Heart left ventricle (tissue), 13 donors: ENCODE data around the gene MYBPHL.

Experiments used
- POLR2A ChIP-seq, 2 donors: fragments of 450-650 bp; IDR thresholded peaks; one replicate each; pipeline ENCODE4 v1.6.1; 2017; ENCODE audit warnings: antibody characterized with exemption in 2 of 2, mild to moderate bottlenecking in 2 of 2, moderate library complexity in 2 of 2
- TF ChIP-seq, protein P1 (sequence below), 12 donors: fragments of 200-600 bp; sonication (generic) in 4 of 12; IDR thresholded peaks; one replicate each; pipeline versions ENCODE4 v1.5.0 to v1.8.0; 2018 to 2022; ENCODE audit warnings: antibody characterized with exemption in 12 of 12, mild to moderate bottlenecking in 5 of 12
- donor health status: ischemic (EF 13 %, LVEDD 7.1; RV severe dilation, severe dysfunction).
- donor health status: DM: no; HTN: yes; CAD: no.
- donor health status: DM: no; HTN: no; CAD: no.
- donor health status: ischemic (EF 25% LVEDD 6.9; RV normal size, moderate dysfunction).
- donor health status: ischemic (EF 25% LVEDD 5.7; RV mildly dilated, moderate dysfunction).
- donor health status: ischemic (EF 35%, LVEDD 5.7; RV mildly dilated, moderate dysfunction).
- donor health status: nonischemic (EF 11% LVEDD 7.7; RV severe dilation, severe dysfunction).
- donor health status: DM: yes; HTN: yes; CAD: no.
- donor health status: PGD.
- donor health status: ischemic (EF 29% LVEDD 5.4; RV normal size, mild dysfunction).
- donor health status: nonischemic (EF 23%, LVEDD 6.1; RV moderate dilation, normal function).

DNA sequence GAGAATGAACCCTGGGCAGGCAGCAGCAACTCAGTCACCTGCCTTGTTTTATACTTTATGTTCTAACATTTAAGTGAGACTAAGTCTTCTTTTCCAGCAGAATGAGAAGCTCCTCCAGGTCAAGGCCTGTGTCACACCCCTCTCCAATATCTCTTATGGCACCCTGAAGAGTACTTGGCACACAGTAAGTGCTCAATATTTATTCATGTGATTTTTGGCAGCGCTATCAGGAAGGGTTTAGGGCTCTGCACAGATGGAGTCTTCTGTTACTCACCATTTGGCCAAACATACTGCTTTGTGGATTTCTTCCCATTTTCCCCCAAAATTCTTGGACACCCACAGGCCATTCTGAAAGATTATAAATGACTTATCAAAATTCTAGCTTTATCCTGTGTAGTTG lies 43.8 kb upstream of the MYBPHL start:
- TF ChIP-seq, protein P1, sequence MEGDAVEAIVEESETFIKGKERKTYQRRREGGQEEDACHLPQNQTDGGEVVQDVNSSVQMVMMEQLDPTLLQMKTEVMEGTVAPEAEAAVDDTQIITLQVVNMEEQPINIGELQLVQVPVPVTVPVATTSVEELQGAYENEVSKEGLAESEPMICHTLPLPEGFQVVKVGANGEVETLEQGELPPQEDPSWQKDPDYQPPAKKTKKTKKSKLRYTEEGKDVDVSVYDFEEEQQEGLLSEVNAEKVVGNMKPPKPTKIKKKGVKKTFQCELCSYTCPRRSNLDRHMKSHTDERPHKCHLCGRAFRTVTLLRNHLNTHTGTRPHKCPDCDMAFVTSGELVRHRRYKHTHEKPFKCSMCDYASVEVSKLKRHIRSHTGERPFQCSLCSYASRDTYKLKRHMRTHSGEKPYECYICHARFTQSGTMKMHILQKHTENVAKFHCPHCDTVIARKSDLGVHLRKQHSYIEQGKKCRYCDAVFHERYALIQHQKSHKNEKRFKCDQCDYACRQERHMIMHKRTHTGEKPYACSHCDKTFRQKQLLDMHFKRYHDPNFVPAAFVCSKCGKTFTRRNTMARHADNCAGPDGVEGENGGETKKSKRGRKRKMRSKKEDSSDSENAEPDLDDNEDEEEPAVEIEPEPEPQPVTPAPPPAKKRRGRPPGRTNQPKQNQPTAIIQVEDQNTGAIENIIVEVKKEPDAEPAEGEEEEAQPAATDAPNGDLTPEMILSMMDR (IDR thresholded peaks at IDR 0.05) = no peak
- no peak for TF ChIP-seq POLR2A (IDR thresholded peaks at IDR 0.05)
